ENCODE measurements around the gene PRUNE1.

DNA sequence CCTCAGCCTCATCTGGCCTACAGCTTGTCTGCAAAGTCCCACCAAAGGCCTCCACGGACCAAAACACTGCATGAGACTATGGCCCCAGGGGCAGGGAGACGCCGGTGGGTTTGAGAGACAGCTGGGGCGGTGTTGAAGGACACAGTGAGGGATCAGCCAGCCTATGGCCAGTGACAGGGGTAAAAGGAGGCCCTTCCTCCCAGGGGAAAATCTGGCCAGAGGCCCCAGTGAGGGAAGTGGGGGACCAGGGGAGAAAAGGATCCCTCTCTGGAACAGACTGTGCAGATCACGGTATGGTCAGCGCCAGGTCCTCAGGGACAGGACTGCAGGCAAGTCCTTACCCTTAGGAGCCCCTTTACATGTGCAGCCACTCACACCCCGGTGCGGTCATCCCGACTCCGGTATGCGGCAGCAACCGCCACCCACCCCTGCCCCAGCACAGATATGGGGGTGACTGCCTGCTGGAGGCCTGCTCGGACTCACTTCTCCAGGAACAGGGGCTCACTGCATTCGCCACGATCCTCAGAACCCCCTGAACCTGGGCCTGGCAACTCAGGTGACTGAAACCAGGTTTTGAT is 34.9 kb upstream of the PRUNE1 start:
- TF ChIP-seq, protein P1, sequence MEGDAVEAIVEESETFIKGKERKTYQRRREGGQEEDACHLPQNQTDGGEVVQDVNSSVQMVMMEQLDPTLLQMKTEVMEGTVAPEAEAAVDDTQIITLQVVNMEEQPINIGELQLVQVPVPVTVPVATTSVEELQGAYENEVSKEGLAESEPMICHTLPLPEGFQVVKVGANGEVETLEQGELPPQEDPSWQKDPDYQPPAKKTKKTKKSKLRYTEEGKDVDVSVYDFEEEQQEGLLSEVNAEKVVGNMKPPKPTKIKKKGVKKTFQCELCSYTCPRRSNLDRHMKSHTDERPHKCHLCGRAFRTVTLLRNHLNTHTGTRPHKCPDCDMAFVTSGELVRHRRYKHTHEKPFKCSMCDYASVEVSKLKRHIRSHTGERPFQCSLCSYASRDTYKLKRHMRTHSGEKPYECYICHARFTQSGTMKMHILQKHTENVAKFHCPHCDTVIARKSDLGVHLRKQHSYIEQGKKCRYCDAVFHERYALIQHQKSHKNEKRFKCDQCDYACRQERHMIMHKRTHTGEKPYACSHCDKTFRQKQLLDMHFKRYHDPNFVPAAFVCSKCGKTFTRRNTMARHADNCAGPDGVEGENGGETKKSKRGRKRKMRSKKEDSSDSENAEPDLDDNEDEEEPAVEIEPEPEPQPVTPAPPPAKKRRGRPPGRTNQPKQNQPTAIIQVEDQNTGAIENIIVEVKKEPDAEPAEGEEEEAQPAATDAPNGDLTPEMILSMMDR (conservative IDR thresholded peaks at IDR 0.05; ENCODE audit: low read depth, low read length) = no peak
- no peak for TF ChIP-seq EZH2 (IDR thresholded peaks at IDR 0.05; ENCODE audit: borderline replicate concordance, low read depth, low read length, poor library complexity, severe bottlenecking)
